ENCODE results near the gene TLDC2.
A peak's percentile ranks its signal among the peaks of the same experiment; 100 is the strongest.
"Not testable (repeated sequence)": the region's sequence is repeated elsewhere in the genome, so short reads cannot be mapped to it uniquely, and the experiment has no call there.

The TLDC2 gene

GRCh38 chr20:36875702-36876472 is at the start of gene TLDC2:
Gene TLDC2, plus strand, starts transcription at chr20:36876138. Its CDS starts 37 bp downstream, at chr20:36876175.
- DNase-seq, result no peak

GRCh38 chr20:36826554-36827244 is 49.2 kb upstream of the TLDC2 start:
- no peak for DNase-seq

GRCh38 chr20:36827541-36828279 is 48.2 kb upstream of the TLDC2 start:
- no peak for DNase-seq

GRCh38 chr20:36830791-36831691 is 44.9 kb upstream of the TLDC2 start:
- DNase-seq, result no peak

- DNase-seq, result no peak
These were observed 43.1 kb upstream of the TLDC2 start for GRCh38 chr20:36832791-36833190.

GRCh38 chr20:36833275-36834020 is 42.5 kb upstream of the TLDC2 start:
- DNase-seq, result no peak

- DNase-seq, result no peak
These were observed 40.9 kb upstream of the TLDC2 start for GRCh38 chr20:36835025-36835424.

GRCh38 chr20:36835453-36836198 is 40.3 kb upstream of the TLDC2 start:
- peak; percentile 87 for DNase-seq

- DNase-seq, result peak; percentile 6
These were observed 39.2 kb upstream of the TLDC2 start for GRCh38 chr20:36836591-36837269.

GRCh38 chr20:36838376-36838775 is 37.6 kb upstream of the TLDC2 start:
- DNase-seq, result not testable (repeated sequence)

- no peak for DNase-seq
These were observed 36.8 kb upstream of the TLDC2 start for GRCh38 chr20:36839150-36839549.

GRCh38 chr20:36841030-36841429 is 34.9 kb upstream of the TLDC2 start:
- not testable (repeated sequence) for DNase-seq

GRCh38 chr20:36845288-36845971 is 30.5 kb upstream of the TLDC2 start:
- DNase-seq, result no peak

GRCh38 chr20:36847009-36847709 is 28.8 kb upstream of the TLDC2 start:
- DNase-seq, result no peak

- no peak for DNase-seq
These were observed 28.3 kb upstream of the TLDC2 start for GRCh38 chr20:36847710-36848040.

- no peak for DNase-seq
These were observed 27.8 kb upstream of the TLDC2 start for GRCh38 chr20:36848078-36848660.

GRCh38 chr20:36848677-36849076 is 27.3 kb upstream of the TLDC2 start:
- no peak for DNase-seq

- DNase-seq, result no peak
These were observed 26.4 kb upstream of the TLDC2 start for GRCh38 chr20:36849333-36850065.

Data from DMS153 (cell line).